ENCODE results near the gene KBTBD12.

GRCh38 chr3:127953091-127954035 is 38.3 kb downstream of the KBTBD12 start:
- TF ChIP-seq CTCF (IDR thresholded peaks at IDR 0.05 in 4 of 5, conservative IDR thresholded peaks at IDR 0.05 in 1 of 5) (no peak), POLR2A (IDR thresholded peaks at IDR 0.05) (no peak)

All from gastrocnemius medialis (tissue), 4 donors.